NCI-H345 treated with DMSO at 0.1 percent for 48 hours (cell line): ENCODE measurements around the gene PIP4K2A.

Source experiments
- DNase-seq: peaks from one replicate; lab custom pipeline; 2025; ENCODE audit not compliant: unreplicated experiment; lab: John Stamatoyannopoulos, UW

The PIP4K2A gene

GRCh38 chr10:22560096-22560912 is 154.1 kb downstream of the PIP4K2A start:
- no peak for DNase-seq

- DNase-seq: no peak
Observed at GRCh38 chr10:22557321-22557720, 157.1 kb downstream of the PIP4K2A start.

- no peak for DNase-seq
Observed at GRCh38 chr10:22556774-22557173, 157.6 kb downstream of the PIP4K2A start.

- DNase-seq: no peak
Observed at GRCh38 chr10:22554461-22555182, 159.8 kb downstream of the PIP4K2A start.

GRCh38 chr10:22553452-22553995 is 160.9 kb downstream of the PIP4K2A start:
- no peak for DNase-seq

DNA sequence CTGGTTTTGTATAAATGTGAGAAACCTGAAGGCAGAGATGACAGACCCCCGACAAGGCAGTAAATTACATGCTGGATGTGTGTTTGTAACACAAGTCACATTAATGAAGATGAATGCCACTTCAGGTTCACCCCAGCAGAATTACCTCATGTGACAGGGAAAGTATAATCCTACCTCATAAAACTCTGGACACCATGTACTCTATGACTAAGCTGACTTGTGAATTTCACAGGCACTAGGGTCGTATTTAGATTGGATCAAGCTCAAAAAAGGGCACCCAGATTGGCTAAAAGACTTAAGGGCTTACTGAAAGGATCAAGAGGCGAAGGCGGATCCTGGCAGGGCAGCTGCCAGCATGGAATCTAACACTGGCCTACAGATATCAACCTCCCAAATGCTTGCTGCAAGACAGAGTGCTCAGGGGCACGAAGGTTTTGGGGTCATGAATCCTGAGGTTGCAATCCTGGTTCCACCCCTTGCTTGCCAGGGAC is 161.4 kb downstream of the PIP4K2A start:
- no peak for DNase-seq

DNA sequence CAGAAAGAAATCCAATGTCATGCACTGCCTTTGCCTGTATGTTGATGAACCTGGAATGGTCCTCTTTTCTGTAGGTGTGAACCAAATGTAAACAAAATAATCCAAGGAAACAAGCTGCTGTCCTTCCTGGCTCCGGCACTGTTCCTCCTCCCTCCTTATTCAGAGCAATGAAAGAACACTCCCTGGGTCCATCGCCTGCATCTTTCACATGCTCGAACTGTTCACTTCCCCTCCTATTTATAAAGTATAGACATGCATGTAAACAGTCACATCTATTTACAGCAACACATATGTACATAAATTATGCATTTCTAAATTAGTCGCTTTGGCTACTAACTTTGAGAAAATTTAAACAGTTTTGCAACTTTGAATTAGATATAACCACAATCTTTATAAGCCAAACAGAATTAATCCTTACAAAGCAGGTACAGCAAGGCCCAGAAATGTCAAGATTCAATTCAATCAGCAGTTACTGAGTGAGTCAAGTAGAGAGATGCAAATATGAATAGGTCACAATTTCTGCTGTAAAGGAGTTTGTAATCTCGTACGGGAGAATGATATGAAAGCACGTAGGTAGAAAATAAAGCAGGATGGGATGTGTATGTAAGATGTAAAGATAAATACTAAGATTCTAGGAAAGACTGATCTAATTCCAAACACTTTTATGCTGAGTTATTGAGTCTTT is 162.6 kb downstream of the PIP4K2A start:
- DNase-seq: no peak

DNA sequence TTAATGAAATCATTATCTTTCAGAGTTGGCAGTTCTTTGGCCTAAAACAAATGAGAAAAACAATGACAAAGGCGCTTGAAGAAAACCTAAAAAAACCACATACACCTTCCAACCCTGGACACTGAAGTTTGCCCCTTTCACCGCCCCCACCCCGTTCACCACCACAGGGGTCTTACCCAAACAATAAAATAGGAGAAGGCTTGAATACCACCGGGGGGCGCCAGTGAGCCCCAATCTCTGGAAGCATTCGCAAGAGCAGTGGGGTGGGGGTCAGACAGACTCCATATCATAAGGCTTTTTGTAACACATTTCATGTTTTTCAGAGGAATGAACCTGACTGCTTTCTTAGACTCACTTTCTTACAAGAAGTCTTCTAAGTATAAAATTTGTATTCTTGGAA is 163.6 kb downstream of the PIP4K2A start:
- DNase-seq: no peak

DNA sequence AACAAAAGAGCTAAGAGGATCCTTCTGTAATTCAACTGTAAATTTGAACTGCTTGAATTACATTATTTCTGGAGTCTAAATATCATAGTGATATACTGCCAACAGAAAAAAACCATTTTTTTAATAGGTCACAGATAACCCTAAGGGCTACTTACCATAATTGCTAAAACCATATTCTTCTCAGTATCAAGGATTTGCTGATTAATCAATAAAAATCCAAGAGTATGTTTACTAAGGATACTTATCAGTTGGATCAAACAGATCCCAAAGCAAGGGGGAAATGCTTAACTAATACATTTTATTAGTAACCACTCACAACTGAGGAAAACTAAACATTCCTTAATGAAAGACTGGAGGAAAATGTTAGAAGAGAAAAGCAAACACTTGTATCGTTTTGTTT is 166.0 kb downstream of the PIP4K2A start:
- DNase-seq: no peak

GRCh38 chr10:22545643-22546042 is 168.7 kb downstream of the PIP4K2A start:
- no peak for DNase-seq

- DNase-seq: no peak
Observed at GRCh38 chr10:22544325-22545068, 169.9 kb downstream of the PIP4K2A start.

- no peak for DNase-seq
Observed at GRCh38 chr10:22542773-22543172, 171.6 kb downstream of the PIP4K2A start.

GRCh38 chr10:22541900-22542299 is 172.5 kb downstream of the PIP4K2A start:
- no peak for DNase-seq

DNA sequence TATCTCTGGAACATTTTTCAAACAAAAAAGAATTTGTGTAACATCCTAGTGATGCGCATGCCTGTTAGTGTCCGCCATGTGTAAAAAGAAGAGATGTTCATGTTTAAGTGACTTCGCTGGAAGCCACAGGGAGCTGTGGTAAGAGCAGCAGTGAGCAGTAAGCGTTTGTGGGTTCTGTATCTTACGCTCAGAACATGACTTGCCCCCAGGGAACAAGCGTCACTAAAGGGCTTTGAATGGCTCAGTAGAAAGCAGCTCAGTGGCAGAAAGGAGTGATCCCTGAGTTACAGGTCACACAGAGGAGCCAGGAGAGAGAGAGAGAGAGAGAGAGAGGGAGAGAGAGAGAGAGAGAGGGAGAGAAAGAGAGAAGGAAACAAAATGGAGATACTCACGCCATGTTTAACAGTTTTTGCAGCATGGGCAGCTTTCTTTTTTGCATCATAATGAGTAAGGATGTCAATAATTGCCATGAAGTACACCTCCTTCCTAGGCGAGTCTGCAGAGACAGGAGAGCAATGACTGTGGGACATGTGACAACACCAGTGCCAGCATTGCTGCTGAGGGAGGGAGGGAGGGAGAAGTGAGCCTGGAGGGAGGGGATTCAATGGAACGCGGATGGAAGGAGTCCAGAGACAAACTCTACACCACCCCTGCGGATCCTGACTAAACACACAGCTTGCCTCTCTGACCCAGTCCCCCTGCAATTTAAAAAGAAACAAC is 174.6 kb downstream of the PIP4K2A start:
- DNase-seq: no peak

DNA sequence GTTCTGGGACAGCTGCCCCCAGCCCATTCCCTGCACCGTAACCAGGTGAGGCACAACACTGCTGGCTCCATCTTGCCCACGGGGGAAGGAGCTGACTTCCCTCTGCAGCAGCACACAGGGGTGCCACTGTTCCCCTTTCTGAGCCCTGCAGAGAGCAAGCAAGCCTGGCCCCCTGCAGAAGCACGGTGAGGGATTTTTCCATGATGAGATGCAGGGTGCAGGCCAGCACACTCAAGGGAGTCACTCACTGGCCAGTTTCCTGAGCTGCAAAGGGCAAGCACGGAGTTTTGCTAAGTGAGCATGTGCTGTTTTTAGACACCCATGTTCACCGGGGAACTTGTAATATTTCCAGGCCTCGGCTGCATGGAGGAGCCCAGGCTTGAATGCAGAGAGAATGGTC is 176.6 kb downstream of the PIP4K2A start:
- no peak for DNase-seq

DNA sequence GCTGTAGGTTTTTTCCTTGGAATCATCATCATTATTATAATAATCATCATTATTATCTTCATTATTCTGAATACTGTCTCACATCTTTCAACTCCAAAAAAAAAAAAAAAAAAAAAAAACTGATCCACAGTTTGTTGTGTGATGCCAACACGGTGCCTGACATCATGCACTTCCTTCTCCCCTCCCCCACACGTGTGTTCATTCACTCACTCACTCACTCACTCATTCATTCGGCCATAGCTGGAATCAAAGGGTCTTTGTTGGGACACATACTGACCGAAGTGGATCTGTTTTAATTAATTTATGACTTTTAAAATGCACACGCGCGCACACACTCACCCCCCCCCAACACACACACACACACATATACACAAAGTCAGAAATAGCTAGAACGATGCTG is 177.8 kb downstream of the PIP4K2A start:
- no peak for DNase-seq

GRCh38 chr10:22534849-22535604 is 179.4 kb downstream of the PIP4K2A start:
- no peak for DNase-seq

- DNase-seq: no peak
Observed at GRCh38 chr10:22531441-22531840, 182.9 kb downstream of the PIP4K2A start.

DNA sequence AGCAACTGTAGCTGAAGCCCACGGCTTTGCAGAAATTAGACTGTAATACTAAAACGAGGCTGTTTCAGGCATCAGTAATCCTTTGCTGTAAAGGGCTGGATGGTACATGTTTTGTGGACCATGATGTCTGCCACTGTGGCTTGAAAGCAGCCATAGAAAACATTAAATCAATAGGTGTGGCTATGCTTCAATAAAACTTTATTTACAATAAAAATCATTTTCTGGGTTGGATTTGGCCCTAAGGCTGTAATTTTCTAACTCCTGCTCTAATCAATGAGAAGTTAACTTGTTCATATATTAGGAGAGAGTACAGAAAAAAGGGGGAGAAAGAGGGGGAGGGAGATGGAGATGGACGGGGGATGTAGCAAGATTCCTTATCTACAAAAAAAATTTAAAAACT is 183.4 kb downstream of the PIP4K2A start:
- DNase-seq: no peak
